Measurements from ENCODE around the gene SLC6A6. TPM values are rescaled to one million over a fixed set of nuclear protein-coding genes. Genes with fewer than 3 reads are reported as not detected.

Gene SLC6A6
- 11.4 and 14.8 TPM in 2 replicates for total RNA-seq

GRCh38 chr3:14402304-14402811, at the start of gene SLC6A6:
Gene SLC6A6, plus strand, starts transcription at chr3:14402606. Its CDS starts 41,029 bp downstream, at chr3:14443635.

Other genes with a start within 250 kb of the SLC6A6 start
- 61.7 and 86.0 TPM in 2 replicates for gene XPC, start 224.0 kb upstream of the SLC6A6 start, total RNA-seq
- 4.6 and 17.5 TPM in 2 replicates for gene LSM3, start 223.8 kb upstream of the SLC6A6 start, total RNA-seq
- 0.15 and 0.17 TPM in 2 replicates for gene GRIP2, start 137.7 kb downstream of the SLC6A6 start, total RNA-seq
- gene CCDC174, start 249.2 kb downstream of the SLC6A6 start, total RNA-seq = 9.6 and 14.0 TPM in 2 replicates